HG02678 (cell line): ENCODE data around the gene PTPRD.

Source experiments
- ATAC-seq: cut with Tn5 transposase; IDR thresholded peaks from one replicate; pipeline ENCODE4 v1.9.1; 2021; ENCODE audit warnings: mild to moderate bottlenecking, moderate library complexity; ENCODE audit not compliant: unreplicated experiment

Gene PTPRD

DNA sequence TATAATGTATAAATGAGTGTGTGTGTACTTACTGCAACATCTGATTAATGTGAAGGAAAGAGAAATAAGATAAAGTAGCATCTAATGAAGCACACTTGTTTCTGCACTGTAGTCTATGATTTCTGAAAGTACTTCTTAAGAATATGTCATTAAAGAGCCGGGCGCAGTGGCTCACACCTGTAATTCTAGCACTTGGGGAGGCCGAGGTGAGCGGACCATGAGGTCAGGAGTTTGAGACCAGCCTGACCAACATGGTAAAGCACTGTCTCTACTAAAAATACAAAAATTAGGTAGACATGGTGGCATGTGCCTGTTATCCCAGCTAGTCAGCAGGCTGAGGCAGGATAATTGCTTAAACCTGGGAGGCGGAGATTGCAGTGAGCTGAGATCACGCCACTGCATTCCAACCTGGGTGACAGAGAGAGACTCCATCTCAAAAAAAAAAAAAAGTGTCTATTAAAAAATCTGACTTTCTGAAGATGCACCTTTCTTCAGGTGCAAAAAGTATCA lies 556.9 kb downstream of the PTPRD start:
- ATAC-seq = no peak

DNA sequence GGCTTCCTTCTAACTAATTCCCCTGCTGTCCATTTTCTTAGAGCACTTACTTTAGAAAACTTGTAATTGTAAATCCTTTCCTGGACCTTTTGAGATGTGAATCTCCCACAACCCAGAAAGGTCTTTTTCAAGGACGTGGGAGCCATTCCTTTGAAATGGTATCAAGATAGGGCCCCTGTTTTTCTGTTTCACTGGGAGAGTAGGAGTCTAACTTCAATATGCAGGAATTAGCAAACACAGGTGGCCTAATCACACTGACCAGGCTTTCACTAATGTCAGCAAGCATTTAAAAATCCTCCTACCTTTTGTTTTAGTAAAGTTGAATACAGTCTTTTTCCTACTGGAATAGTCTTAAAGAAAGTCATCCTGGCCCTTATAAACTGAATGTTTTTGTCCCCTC lies 558.3 kb downstream of the PTPRD start:
- no peak for ATAC-seq

DNA sequence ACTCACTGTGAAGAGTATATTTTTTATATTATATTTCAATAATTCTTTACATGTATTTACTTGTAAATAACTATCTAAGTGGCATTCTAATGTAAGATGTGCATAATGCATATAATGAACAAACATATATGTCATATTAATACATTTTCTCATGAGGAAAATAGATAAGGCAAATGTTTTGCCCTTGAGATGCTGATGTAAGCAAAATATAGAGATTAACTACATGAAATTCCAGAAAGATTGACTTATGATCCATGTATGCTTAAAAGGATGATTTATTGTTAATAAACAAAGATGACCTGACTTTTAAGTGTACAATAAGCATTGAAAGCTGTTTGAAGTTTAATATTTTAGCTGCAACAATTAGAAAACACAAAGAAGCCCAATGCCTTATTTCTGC lies 559.9 kb downstream of the PTPRD start:
- ATAC-seq = no peak

DNA sequence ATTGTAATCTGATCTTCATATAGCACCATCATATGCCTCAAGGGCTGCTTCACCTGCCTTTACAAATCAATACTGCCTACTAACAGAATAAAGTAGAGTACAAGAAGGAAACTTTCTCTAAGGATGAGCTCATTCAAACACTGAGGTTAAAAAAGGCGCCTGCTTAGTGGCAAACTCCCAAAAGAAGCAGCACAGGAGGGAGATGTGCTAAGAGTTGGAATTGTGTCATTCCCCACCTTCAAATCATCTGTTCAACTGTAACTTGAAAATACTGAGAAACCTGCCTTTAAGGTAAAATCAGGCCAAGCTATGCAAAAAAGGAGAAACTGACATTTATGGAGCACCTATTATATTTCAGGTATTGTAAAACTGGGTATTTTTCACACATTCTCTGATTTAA lies 560.6 kb downstream of the PTPRD start:
- no peak for ATAC-seq

DNA sequence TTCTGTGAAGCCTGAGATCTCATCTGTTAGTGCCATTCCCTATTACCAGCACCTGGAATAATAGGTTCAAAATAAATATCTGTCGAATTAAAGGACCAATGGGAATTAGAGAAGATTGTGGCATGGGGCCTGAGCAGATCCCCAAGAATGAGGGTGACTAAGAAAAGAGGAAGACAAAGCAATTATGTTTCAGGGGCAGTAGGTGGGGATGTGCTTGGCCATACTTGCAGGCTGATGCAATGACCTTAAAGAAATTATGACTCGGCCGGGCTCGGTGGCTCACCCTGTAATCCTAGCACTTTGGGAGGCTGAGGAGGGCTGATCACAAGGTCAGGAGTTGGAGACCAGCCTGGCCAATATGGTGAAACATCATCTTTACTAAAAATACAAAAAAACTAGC lies 562.8 kb downstream of the PTPRD start:
- no peak for ATAC-seq

DNA sequence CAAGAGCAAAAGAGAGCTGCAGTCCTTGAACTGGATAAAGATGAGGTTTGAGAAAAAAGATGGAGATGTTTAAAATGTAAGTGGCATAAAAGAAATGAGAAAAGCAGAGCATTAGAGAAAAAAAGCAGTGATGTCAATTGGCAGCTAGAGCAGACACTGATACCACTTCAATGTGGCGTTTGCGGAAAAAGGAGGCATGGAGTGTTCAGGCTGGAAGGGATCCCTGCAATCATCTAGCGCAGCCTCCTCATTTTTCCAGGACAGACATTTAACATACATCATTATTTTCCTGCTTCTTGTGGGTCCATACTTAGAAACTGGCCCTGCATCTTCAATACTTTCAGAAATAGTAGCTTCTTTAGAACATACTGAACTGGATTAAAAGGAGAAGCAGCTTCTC lies 563.8 kb downstream of the PTPRD start:
- no peak for ATAC-seq

DNA sequence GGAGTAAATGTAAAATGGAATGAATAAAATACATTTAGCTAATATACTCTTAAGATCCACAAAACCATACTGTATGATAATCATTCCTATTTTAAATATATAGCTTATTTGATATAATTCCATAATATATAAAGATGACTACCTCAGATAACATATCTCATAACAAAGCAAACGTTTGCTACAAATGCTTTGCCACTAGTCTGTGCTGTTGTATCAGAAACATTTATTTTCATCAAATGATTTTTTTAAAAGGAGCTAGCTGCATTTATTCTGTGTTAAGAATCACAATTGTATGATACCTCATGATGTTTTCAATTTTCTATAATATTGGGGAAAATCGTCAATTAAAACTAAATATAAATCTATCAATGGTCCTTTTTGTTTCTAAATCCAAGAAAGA lies 567.2 kb downstream of the PTPRD start:
- no peak for ATAC-seq

DNA sequence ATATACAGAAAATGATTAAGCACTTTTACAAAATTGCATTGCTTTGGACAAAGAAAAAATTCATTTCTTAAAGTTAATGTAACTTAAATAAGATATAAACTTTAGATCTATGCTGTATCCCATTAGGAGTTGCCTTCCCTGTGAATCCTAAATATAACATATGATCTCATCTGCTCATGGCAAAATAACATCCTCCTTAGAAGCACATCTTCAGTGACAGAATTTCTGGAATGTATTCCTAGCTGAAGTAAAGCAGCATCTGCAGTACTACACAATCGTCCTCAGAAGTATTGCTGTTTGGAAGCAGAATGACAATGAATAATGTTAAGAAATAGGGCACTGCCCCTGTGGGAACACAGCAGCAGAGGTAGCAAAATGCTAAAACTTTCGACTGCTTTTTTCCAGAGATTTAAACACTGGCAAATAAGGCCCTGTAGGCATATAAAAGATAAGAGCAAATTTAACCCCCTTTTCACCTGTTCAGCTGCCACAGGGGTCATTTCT lies 571.0 kb downstream of the PTPRD start:
- no peak for ATAC-seq

DNA sequence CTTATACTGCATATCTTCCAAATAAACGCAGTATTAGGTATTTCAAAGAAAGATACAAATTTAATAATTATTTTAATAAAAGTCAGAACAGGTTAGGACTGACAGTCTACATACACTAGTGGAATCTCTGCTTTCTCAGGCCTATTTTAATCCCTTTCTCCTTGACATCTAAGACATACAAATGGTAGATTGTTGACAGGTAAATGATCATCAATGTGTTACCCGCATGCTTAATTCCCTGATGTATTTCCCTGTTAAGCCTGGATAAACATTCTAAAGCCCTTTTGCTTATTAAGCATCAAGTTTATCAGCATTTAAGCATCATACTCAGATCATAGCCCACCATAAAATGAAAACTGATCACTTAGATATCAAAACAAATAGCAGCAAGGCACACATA lies 576.7 kb downstream of the PTPRD start:
- ATAC-seq = no peak

DNA sequence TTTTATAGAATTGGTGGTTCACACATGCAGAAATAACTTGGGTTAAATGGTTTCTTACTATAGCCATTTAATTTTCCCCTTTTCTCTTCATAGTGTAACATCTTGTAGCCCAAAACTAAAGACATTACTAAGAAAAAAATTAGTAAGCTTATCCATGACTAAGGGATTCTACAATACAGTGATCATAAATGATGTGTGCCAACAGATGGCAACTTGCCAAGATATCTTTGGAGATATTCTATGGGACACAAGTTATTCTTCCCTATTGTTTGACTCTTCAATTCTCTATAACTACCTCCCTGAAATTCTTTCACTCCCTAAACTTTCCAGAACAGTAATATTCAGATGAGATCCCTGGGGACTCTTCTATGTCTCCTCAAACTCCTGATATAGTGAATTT lies 580.6 kb downstream of the PTPRD start:
- ATAC-seq = no peak

DNA sequence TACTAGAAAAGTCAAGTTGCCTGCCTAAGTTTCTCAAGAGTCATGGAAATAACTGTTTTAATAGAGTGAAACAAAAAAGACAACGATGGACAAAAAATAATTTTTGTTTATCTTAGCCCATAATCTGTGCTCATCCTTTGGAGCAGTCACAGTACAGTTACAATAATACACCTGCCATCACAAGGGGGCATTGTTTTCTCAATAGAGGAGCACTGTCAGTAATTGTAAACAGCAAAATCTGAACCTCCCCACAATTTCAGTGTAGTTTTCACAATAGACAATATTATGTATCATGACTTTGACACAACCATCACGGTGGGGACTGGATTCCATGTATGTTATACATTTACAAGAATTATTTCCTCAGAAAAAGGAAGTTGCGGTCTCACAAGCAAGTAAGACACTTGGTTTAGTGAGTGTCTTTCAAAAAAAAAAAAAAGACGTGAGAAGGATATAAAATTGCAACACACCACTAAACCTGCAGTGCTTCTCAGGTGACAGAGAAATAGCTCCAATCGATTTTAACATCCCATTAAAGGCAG lies 586.3 kb downstream of the PTPRD start:
- ATAC-seq = no peak

DNA sequence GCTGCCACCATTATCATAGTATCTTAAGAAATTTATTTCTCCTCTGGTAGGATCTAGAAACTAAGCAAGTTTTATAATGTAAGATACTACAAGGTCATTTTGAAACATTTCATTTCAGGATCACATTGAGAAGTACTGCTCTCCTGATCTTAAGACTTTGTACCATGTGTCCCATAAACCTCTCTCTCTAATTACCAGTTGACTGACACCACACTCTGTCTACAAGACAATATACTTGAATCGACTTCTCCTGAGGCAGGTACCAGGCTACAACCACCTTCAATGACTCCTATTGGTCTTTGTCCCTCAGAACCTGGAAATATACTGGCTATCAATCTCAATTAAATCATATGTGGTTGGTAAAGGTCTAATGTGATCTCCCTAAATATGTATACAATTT lies 597.0 kb downstream of the PTPRD start:
- ATAC-seq = no peak

DNA sequence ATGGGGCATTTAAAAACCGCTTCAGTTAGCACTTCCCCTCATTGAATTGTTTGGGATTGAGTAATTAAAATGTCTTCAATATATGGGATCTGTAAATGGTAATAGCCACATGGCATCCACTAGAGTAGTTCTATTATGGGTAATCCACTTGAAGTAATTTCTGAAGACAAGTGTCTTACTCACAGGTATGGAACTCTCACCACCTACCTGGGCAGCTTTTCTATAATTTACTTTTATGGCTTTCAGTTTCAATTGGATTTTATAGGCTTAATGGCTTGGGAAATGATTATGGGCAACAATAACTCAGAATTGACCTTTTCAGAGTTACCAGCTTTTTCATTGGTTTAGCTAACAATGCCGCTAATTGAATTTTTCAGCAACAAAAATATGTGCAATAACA lies 597.9 kb downstream of the PTPRD start:
- no peak for ATAC-seq

DNA sequence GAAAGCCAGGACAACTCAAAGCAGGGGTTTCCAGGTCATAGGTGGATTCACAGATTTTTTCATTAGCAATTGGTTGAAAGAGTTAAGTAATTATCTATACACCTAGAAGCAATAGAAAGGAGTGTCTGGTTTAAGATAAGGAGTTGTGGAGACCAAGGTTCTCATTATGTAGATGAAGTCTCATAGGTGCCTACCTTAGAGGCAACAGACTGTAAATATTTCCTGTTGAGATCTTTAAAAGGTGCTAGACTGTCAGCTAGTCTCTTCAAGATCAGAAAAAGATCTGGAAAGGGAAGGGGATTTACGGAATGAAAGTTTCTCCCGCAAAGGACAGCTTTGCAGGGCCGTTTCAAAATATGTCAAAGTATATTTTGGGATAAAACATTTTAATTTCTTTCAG lies 603.4 kb downstream of the PTPRD start:
- ATAC-seq = no peak

DNA sequence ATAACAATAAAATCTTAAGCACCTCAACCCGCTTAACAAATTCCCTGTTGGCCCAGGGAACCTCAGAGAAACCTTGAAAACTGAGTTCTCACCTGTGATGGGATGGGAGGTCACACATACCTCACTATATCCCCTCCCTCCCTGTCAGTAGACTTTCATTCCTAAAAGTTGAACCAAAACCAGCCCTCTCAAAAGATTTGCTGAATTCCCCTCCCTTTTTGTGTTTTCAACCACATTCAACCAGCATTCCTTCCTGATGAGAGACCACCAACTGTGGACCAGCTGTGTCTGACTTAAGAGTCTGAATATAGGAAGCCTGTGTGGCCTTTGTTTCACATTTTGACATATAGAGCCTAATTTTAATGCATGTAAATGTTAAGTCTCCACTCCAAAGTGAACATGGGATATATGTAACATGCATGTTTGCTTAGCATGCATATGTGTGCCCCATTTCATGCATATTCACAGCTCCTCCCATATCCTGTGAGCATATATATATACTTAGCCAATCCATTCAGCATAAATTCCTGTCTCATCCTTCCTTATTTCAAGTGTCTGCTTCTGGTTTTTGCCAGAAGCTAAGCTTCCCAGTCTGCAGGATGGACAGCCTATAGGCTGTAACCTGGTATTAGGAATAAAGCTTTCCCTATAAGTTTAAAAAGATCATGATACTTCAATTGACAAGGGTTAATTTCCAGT lies 604.6 kb downstream of the PTPRD start:
- no peak for ATAC-seq

DNA sequence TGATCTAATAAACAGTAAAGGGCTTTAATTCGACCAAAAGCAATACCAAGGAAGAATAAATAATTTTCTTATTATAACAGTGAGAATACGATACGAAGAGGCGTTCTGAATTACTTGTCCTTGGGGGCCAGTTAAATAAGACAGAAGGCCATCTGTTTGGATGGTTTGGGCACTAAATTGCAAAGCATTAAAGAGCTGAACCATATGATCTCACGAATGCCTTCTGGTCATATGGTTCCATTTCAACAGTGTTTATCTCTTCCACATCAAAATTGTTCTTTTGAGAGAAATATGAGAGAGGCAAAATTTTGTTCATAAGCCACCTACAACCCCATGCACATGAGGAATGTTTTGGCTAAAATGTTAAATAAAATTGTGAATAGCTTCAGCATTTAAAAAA lies 605.4 kb downstream of the PTPRD start:
- ATAC-seq = no peak

DNA sequence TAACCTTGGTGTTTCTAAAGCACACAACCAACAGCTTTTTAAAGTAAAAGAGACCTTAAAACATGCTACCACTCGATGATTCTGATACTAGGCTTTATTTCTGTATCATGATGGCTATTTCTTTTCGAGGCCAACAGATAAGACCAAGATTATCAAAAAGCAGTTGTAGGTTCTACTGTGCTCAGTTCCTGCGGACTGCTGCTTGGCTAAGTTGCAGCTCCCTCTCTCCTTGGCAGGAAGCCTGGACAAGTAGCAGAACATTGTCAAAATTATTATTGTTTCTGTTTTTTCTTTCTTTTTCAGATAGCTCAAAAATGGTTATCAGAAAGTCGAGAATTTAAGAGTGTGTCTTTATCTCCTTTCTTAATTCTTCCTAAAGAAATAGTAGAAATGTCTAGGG lies 607.6 kb downstream of the PTPRD start:
- ATAC-seq = no peak

DNA sequence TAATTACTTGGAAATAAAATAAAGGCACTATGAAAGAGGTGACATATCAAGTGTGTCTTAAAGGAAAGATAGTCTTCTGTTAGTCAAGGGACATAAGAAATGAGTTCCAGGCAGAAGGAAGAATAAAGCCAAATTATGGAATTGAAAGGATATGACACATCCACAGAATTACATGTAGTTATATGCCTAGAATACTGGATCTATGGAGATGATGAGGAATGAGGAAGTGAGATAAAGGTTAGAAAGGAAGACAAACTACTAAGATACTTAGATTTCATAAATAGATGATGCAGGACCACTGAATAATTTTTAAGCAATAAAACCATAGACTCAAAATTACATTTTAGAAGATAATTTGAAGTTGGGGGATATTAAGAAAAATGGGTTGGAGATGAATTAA lies 609.8 kb downstream of the PTPRD start:
- no peak for ATAC-seq

DNA sequence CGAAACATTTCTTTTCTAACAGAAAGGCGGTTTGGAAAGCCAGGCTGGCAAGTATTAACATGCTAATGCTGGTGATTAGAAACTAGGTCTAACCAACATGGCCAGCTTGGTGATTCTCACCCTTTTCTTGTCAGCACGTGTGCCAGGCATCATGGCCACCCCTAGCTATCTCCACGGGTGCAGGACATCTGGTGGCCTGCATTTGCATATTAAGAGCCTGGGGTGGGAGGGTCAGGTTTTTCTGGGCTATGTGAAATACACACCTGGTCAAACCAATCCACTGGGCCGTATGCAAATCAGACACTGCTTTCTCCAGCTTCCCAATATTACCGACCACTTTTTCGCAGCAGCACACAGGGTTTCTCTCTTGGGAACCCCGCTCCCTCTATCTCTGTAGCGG lies 612.1 kb downstream of the PTPRD start:
- no peak for ATAC-seq

DNA sequence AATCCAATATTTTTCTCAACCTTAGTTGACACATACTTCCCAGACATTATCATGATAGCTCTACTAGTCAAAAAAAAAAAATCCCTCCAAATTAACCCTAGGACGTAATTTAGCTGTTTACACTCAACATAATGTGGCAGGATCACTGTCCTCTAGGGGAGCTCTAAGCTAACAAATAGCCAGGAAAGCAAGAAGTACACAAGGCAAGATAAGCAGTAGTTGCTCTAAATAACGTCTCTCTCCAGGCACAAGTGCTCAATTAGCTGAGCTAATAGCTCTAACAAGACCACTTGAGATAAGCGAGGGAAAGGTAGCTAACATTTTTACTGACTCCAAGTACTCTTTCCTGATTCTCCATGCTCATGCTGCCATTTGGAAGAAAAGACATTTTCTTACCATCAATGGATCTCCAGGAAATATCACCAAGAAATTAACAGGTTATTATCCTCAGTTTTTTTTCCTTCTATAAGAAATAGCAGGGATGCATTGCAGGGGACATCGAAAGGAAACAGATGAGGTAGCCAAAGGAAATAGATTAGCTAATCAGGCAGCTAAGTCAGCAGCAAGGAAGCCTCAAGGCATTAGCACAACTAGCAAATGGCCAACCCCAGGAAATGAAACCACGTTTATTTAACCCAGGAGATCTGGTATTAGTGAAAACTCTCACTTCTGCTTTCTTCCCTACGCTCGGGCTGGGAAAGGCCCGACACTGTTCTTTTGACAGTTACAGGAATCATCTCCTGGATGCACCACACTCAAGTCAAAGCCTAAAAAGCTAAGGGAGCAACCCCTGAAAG lies 614.1 kb downstream of the PTPRD start:
- ATAC-seq = peak; percentile 39

DNA sequence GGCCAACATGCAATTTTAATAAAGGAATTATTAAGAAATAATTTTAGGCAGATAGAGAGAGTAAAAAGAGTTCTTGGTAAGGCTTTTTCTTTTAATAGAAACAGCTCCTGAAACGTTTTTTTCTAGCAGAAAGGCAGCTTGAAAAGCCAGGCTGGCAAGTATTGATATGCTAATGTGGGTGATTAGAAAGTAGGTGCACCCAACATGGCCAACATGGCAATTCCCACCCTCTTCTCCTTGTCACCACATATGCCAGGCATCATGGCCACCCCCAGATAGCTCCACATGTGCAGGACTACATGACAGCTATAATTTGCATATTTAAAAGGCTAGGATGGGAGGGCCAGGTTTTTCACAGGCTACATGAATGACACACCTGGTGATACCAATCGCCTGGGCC lies 615.2 kb downstream of the PTPRD start:
- ATAC-seq = no peak

DNA sequence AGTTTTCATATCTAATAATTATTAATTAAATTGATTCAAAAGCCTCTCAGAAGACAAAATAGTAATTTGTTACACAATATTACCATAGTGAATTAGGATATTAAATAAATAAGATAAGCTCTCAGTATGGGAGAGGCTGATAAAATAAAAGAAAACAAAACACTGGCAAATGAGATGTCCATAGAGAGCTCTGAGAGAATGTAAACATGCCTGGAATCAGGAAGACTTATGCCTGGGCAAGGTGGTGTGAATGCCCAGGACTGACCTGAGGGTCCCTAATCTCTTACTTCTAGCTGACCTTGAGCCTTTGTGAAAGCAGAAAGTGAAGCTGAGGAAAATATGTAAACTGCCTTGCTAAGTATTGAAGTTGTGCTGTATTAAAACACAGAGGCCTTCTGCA lies 616.5 kb downstream of the PTPRD start:
- ATAC-seq = no peak
